ENCODE results near the gene TTLL10. TPM values are rescaled to one million over a fixed set of nuclear protein-coding genes. Genes with fewer than 3 reads are reported as not detected.

Gene TTLL10
- total and polyA plus RNA-seq, 10 donors, result 0.02 to 0.34 (median 0.10) TPM; not detected in 6

DNA sequence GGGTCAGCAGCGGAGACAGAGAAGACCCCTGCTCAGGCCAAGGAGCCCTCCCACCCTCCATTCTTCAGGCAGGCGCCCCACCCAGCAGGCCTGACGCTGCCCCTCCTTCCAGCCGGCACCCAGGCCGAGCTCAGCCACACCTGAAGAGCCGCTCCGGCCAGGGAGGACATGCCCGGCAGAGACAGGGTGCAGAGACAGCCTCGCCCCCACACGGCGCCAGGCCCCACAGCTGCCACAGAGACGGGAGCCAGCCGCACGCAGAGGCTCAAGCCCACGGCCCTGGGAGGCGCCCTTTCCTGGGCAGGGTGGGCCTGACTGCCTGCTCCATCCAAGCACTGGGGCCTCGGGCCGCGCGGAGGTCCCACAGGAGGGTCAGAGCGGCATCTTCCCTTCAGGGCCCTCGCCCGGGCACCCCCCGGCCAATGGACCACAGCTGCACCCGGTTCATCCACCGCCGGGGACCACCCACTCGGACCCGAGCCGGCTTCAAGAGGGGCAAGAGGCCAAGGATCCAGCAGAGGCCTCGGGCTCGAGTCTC, 5.2 kb downstream of the TTLL10 start:
- H3K27me3 ChIP-seq (replicated peaks in 1 of 7), result peaks cover 0 to 100% (median 40%) of the 10 kb centered on the region in 7 donors
- no peak overlapping the region for H3K4me3 ChIP-seq
- WGBS, 5 donors, result 86 to 100% (median 90%) methylated on average over 2 to 32 of the region's 32 CpGs
- H3K9me3 ChIP-seq, result peaks cover 0 to 5% (median 0%) of the 10 kb centered on the region in 8 donors
- peaks cover 0 to 32% (median 21%) of the 10 kb centered on the region in 6 donors for H3K4me1 ChIP-seq
- no peak for DNase-seq
- TF ChIP-seq, protein P1, sequence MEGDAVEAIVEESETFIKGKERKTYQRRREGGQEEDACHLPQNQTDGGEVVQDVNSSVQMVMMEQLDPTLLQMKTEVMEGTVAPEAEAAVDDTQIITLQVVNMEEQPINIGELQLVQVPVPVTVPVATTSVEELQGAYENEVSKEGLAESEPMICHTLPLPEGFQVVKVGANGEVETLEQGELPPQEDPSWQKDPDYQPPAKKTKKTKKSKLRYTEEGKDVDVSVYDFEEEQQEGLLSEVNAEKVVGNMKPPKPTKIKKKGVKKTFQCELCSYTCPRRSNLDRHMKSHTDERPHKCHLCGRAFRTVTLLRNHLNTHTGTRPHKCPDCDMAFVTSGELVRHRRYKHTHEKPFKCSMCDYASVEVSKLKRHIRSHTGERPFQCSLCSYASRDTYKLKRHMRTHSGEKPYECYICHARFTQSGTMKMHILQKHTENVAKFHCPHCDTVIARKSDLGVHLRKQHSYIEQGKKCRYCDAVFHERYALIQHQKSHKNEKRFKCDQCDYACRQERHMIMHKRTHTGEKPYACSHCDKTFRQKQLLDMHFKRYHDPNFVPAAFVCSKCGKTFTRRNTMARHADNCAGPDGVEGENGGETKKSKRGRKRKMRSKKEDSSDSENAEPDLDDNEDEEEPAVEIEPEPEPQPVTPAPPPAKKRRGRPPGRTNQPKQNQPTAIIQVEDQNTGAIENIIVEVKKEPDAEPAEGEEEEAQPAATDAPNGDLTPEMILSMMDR (IDR thresholded peaks at IDR 0.05 in 8 of 11, conservative IDR thresholded peaks at IDR 0.05 in 3 of 11), result no peak
- TF ChIP-seq POLR2AphosphoS5 (IDR thresholded peaks at IDR 0.05), result no peak
- TF ChIP-seq POLR2A (IDR thresholded peaks at IDR 0.05), result no peak
- intact Hi-C loops (cut with DNase I; ENCODE audit: low total_unique reads), result no loop called here
- no peak overlapping the region for H3K27ac ChIP-seq
- no peaks in the 10 kb centered on the region for H3K36me3 ChIP-seq

DNA sequence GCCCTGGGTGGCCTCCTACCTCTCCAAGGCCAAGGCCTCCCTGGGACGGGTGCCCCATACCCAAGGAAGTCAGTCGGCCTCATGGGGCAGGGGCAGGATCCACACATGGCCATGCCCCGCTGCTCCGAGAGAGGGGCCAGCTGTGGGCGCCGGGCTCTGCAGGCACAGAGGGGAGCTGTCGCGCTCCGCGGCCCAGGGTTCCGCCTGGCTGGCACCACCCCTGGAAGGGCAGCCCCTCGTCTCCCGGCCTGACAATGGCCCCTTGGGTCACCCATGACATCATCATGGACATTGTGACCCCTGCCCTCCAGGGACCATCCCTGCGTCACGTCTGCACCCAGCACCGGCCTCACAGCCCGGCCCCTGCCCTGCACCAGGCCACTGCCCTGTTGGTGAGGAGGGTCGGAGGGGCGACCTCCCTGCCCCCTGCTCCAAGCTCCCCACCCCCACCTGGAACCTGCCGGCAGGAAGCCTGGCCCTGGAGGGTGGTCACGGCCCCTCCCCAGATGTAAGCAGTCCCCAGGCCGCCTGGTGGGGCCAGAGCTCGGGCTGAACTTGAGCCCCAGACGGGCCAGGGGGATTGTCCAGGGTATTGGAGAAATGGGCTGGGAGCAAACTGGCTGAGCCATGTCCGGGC, 5.8 kb downstream of the TTLL10 start:
- Histone ChIP-seq H3K27me3 (replicated peaks in 1 of 7) (peaks cover 0 to 94% (median 34%) of the 10 kb centered on the region in 7 donors), H3K4me1 (peaks cover 0 to 29% (median 17%) of the 10 kb centered on the region in 6 donors), H3K36me3 (no peaks in the 10 kb centered on the region), H3K4me3 (no peak overlapping the region), H3K27ac (no peak overlapping the region), H3K9me3 (peaks cover 0 to 5% (median 0%) of the 10 kb centered on the region in 8 donors)
- 57 to 85% (median 78%) methylated on average over 15 to 25 of the region's 25 CpGs for WGBS, 5 donors
- no peak for DNase-seq
- intact Hi-C loops (cut with DNase I; ENCODE audit: low total_unique reads), result no loop called here
- TF ChIP-seq POLR2A (IDR thresholded peaks at IDR 0.05) (no peak), POLR2AphosphoS5 (IDR thresholded peaks at IDR 0.05) (no peak)
- TF ChIP-seq, protein P1 (IDR thresholded peaks at IDR 0.05 in 8 of 11, conservative IDR thresholded peaks at IDR 0.05 in 3 of 11), result no peak

DNA sequence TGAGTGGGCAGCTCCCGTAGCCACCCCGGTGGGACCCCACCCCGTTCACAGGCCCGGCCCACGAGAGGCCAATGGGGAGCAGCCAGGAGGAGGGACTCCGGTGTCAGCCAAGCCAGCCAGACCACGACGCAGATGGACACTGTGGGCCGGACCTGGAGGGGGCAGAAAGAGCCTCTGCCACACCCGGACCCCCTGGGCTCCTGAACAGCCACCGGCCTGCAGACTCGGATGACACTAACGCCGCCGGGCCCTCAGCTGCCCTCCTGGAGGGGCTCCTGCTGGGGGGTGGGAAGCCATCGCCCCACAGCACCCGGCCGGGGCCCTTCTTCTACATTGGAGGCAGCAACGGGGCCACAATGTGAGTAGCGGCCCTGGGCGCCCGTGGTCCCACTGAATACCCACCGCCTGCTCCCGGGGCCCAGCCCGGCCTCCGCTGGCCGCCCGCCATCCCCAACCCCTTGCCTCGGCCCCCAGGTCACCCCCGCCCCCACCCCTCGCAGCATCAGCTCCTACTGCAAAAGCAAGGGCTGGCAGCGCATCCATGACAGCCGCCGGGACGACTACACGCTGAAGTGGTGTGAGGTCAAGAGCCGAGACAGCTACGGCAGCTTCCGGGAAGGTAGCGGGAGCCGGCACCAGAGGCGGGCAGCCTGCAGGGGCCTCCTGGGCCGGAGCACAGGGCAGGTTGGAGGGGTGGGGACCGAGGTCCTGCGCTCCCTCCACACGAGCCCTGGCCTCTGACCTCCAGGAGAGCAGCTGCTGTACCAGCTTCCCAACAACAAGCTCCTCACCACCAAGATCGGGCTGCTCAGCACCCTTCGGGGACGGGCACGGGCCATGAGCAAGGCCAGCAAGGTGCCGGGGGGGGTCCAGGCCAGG, 6.5 kb downstream of the TTLL10 start:
- 77 to 87% (median 79%) methylated on average over 21 to 51 of the region's 51 CpGs for WGBS, 5 donors
- DNase-seq, result peak; percentile 76
- intact Hi-C loops (cut with DNase I; ENCODE audit: low total_unique reads), result no loop called here

More for the DNA sequence above, 6.5 kb downstream of the TTLL10 start:
- H3K36me3 ChIP-seq, result no peaks in the 10 kb centered on the region
- TF ChIP-seq POLR2A (IDR thresholded peaks at IDR 0.05) (no peak), POLR2AphosphoS5 (IDR thresholded peaks at IDR 0.05) (no peak)
- TF ChIP-seq, protein P1 (IDR thresholded peaks at IDR 0.05 in 8 of 11, conservative IDR thresholded peaks at IDR 0.05 in 3 of 11), result no peak
- peaks cover 0 to 4% (median 0%) of the 10 kb centered on the region in 8 donors for H3K9me3 ChIP-seq
- H3K4me1 ChIP-seq, result peaks cover 0 to 25% (median 15%) of the 10 kb centered on the region in 6 donors
- H3K27me3 ChIP-seq (replicated peaks in 1 of 7), result peaks cover 0 to 86% (median 31%) of the 10 kb centered on the region in 7 donors
- no peak overlapping the region for H3K27ac ChIP-seq
- H3K4me3 ChIP-seq, result no peak overlapping the region

All from spleen (tissue), 11 donors.